ENCODE data around the gene LMF1. TPM values are rescaled to one million over a fixed set of nuclear protein-coding genes. Genes with fewer than 3 reads are reported as not detected.

Gene LMF1
- total and polyA plus RNA-seq, 2 of the 8 experiments (the other 6 are each of a cell fraction or from before 2014, with no cell fraction given) = 3.5 to 9.1 TPM

DNA sequence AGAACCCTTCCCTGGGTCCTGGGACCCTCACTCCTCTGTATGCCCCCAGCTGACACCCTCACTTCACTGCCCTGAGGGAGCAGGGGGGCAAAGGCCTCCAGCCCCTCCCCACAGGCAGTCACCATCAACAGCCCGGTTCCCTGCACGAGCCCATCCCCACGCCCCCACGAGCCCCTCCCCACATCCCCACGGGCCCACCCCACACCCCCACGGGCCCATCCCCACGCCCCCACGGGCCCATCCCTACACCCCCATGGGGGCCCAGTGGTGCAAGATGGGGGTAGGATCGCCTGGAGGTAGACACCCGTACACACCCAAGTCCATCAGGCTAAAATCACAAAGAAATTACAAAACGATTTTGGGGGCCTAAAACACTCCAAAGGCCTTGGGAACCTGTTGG, 42.3 kb downstream of the LMF1 start:
- ChIA-PET CTCF (ENCODE audit: partially characterized antibody) (no interaction called here), POLR2A (ENCODE audit: partially characterized antibody) (no interaction called here)
- Histone ChIP-seq H3K4ac (replicated peaks; ENCODE audit: insufficient read length, low read depth, low read length) (no peak overlapping the region), H2BK120ac (replicated peaks; ENCODE audit: low read depth, low read length) (no peak overlapping the region), H3K18ac (ENCODE audit: extremely low read depth, low read length) (no peak overlapping the region), H2BK12ac (ENCODE audit: low read depth, low read length) (no peak overlapping the region), H2AK5ac (ENCODE audit: low read depth, low read length) (no peak overlapping the region), H4K5ac (ENCODE audit: insufficient read length, low read depth, low read length) (no peak overlapping the region), H4K91ac (replicated peaks; ENCODE audit: insufficient read length, low read length) (no peak overlapping the region), H3K4me3 (ENCODE audit: extremely low read depth in 1 of 4, insufficient read depth in 2 of 4, low read depth in 3 of 4, low read length in 4 of 4) (no peak overlapping the region), H3K79me2 (ENCODE audit: control insufficient read depth in 1 of 2, insufficient read depth in 2 of 2, low read length in 2 of 2) (no peaks in the 10 kb centered on the region), H3K4me1 (replicated peaks in 1 of 4; ENCODE audit: control insufficient read depth in 3 of 4, insufficient read depth in 4 of 4, low read length in 3 of 4) (peaks cover 0 to 6% (median 3%) of the 10 kb centered on the region in 4 experiments; a peak in 3 of 7 replicates), H3K56ac (replicated peaks; ENCODE audit: insufficient read length, low read depth, low read length) (no peak overlapping the region), H3K9ac (replicated peaks in 1 of 4; ENCODE audit: extremely low read depth in 1 of 4, low read depth in 3 of 4, low read length in 3 of 4) (no peak overlapping the region), H3K27me3 (replicated peaks in 1 of 4; ENCODE audit: control insufficient read depth in 3 of 4, extremely low read depth in 1 of 4, insufficient read depth in 3 of 4, low read length in 3 of 4) (no peaks in the 10 kb centered on the region), H2BK5ac (ENCODE audit: low read depth, low read length) (no peak overlapping the region), H2BK20ac (ENCODE audit: low read length) (no peak overlapping the region), H4K20me1 (replicated peaks in 1 of 2; ENCODE audit: control insufficient read depth in 1 of 2, insufficient read depth in 2 of 2, low read length in 2 of 2) (no peaks in the 10 kb centered on the region), H2BK15ac (ENCODE audit: low read length) (no peak overlapping the region), H3K23ac (ENCODE audit: insufficient read length) (no peak overlapping the region), H3K23me2 (ENCODE audit: low read depth, low read length) (no peaks in the 10 kb centered on the region), H3K9me3 (ENCODE audit: insufficient read depth in 2 of 2, low read depth in 1 of 2, low read length in 1 of 2) (peaks cover 30 to 57% of the 10 kb centered on the region in 2 experiments), H3K4me2 (ENCODE audit: insufficient read depth in 1 of 2, low read depth in 2 of 2, low read length in 2 of 2) (no peak overlapping the region), H3K27ac (ENCODE audit: low read depth, low read length) (no peak overlapping the region), H3K79me1 (ENCODE audit: low read depth, low read length) (no peaks in the 10 kb centered on the region), H2AFZ (ENCODE audit: low read length) (no peak overlapping the region), H3K14ac (ENCODE audit: insufficient read length) (no peak overlapping the region), H3K36me3 (ENCODE audit: control insufficient read depth in 2 of 4, insufficient read depth in 4 of 4, low read length in 3 of 4) (peaks cover 0 to 4% (median 0%) of the 10 kb centered on the region in 4 experiments; a peak in 1 of 8 replicates), H4K8ac (ENCODE audit: extremely low read depth, insufficient read depth, low read length) (0 out of 2 replicates have a peak overlapping the region, but pooled peaks have one; percentile 5)
- FAIRE-seq (no peak), DNase-seq (ENCODE audit: low read depth in 1 of 2, low spot score in 2 of 2) (no peak)
- TF ChIP-seq TBP (IDR thresholded peaks at IDR 0.05; ENCODE audit: low read depth, low read length) = no peak
- no peak for TF ChIP-seq RAD21 (IDR thresholded peaks at IDR 0.05 in 1 of 2, conservative IDR thresholded peaks at IDR 0.05 in 1 of 2; ENCODE audit: low read depth in 2 of 2, low read length in 2 of 2)
- no peak for TF ChIP-seq CEBPB (IDR thresholded peaks at IDR 0.05; ENCODE audit: low read depth, low read length)
- no peak for TF ChIP-seq SIN3A (conservative IDR thresholded peaks at IDR 0.05 in 1 of 2, IDR thresholded peaks at IDR 0.05 in 1 of 2; ENCODE audit: low read depth in 1 of 2, low read length in 2 of 2)
- no peak for TF ChIP-seq NANOG (IDR thresholded peaks at IDR 0.05; ENCODE audit: insufficient read depth, low read depth, low read length, poor library complexity, severe bottlenecking)
- TF ChIP-seq POLR2AphosphoS5 (IDR thresholded peaks at IDR 0.05; ENCODE audit: low read depth, low read length) = no peak
- no peak for TF ChIP-seq BCL11A (IDR thresholded peaks at IDR 0.05; ENCODE audit: low read depth in 2 of 2, low read length in 2 of 2)
- no peak for TF ChIP-seq TAF7 (optimal IDR thresholded peaks at IDR 0.05; ENCODE audit: borderline replicate concordance, low read depth, low read length)
- TF ChIP-seq SAP30 (IDR thresholded peaks at IDR 0.05; ENCODE audit: insufficient read depth, insufficient replicate concordance, low read length) = no peak
- no peak for TF ChIP-seq ZNF274 (IDR thresholded peaks at IDR 0.05; ENCODE audit: borderline replicate concordance, extremely low read depth, low read length)
- no peak for TF ChIP-seq SP4 (IDR thresholded peaks at IDR 0.05; ENCODE audit: low read length)
- TF ChIP-seq ASH2L (IDR thresholded peaks at IDR 0.05; ENCODE audit: low read length) = no peak
- 83% methylated on average over 9 of the region's 11 CpGs; no CpG with 5 or more reads in 1 of the 2 experiments for WGBS, 2 experiments (ENCODE audit: extremely low coverage in 1 of 2, insufficient coverage in 1 of 2, insufficient read length in 1 of 2, insufficient replicate concordance in 2 of 2, low coverage in 1 of 2, low lambda C conversion rate in 2 of 2, missing lambda C conversion rate in 1 of 2)

All from H1 (cell line).